ENCODE measurements around the gene CLN6. TPM values are rescaled to one million over a fixed set of nuclear protein-coding genes. Genes with fewer than 3 reads are reported as not detected.

Gene CLN6
- total and polyA plus RNA-seq, 2 of the 4 experiments (the other 2 are of a cell fraction) = 6.5 to 31.9 TPM

GRCh38 chr15:68272721-68273271 is 43.3 kb upstream of the CLN6 start:
- Histone ChIP-seq H3K4me2 (ENCODE audit: low read depth, low read length) (peak overlapping the region; percentile 14; the same call in 1 of the 2 replicates), H3K9me1 (ENCODE audit: insufficient read depth, low read length) (peaks cover 21% of the 10 kb centered on the region), H3K4me1 (ENCODE audit: control insufficient read depth, insufficient read depth, low read length) (peaks cover 38% of the 10 kb centered on the region), H3K23ac (ENCODE audit: low read depth, low read length) (peak overlapping the region; percentile 43), H4K5ac (ENCODE audit: low read depth, low read length) (peak overlapping the region; percentile 85; the same call in 1 of the 2 replicates), H3K27me3 (ENCODE audit: control insufficient read depth, insufficient read depth, low read length) (no peaks in the 10 kb centered on the region), H3K56ac (ENCODE audit: extremely low read depth, insufficient read depth, low read length) (peak overlapping the region; percentile 71), H3K9ac (ENCODE audit: low read depth, low read length) (peak overlapping the region; percentile 36; the same call in 1 of the 2 replicates), H3K9me3 (ENCODE audit: control insufficient read depth, insufficient read depth, low read length) (no peaks in the 10 kb centered on the region), H2BK5ac (ENCODE audit: low read depth, low read length, poor library complexity, severe bottlenecking) (peak overlapping the region; percentile 91), H2BK15ac (ENCODE audit: low read depth, low read length) (peak overlapping the region; percentile 80; the same call in 2 of the 3 replicates), H2AK9ac (replicated peaks; ENCODE audit: low read depth, low read length, poor library complexity) (no peak overlapping the region), H3K14ac (replicated peaks; ENCODE audit: low read depth, low read length) (peak overlapping the region; percentile 40), H3K18ac (ENCODE audit: low read depth, low read length) (peak overlapping the region; percentile 72; the same call in 1 of the 2 replicates), H4K20me1 (ENCODE audit: insufficient read depth, low read length) (peaks cover 2% of the 10 kb centered on the region; the same call in 1 of the 2 replicates), H2BK20ac (ENCODE audit: low read depth, low read length) (peak overlapping the region; percentile 90), H3K4ac (ENCODE audit: low read depth, low read length) (peak overlapping the region; percentile 90; the same call in 1 of the 2 replicates), H4K91ac (ENCODE audit: insufficient read depth, low read depth, low read length) (peak overlapping the region; percentile 85), H3K4me3 (ENCODE audit: insufficient read depth, low read depth, low read length) (no peak overlapping the region), H3K79me1 (ENCODE audit: low read depth in 1 of 2, low read length in 2 of 2) (peaks cover 17 to 41% of the 10 kb centered on the region in 2 experiments), H3K27ac (ENCODE audit: insufficient read depth, low read length) (peak overlapping the region; percentile 63), H2AFZ (replicated peaks; ENCODE audit: low read length, poor library complexity) (no peak overlapping the region), H4K8ac (ENCODE audit: low read depth in 2 of 2, low read length in 2 of 2) (peak overlapping the region; percentile 31 to 84; a peak in 3 of 4 replicates), H2BK120ac (ENCODE audit: low read depth, low read length) (peak overlapping the region; percentile 83), H3K36me3 (ENCODE audit: control insufficient read depth, insufficient read depth, low read length) (no peaks in the 10 kb centered on the region), H2AK5ac (ENCODE audit: low read depth, low read length) (peak overlapping the region; percentile 87)
- dilution Hi-C loops (cut with HindIII; ENCODE audit: low sequenced_read_pairs, unreplicated experiment) (no loop called here), intact Hi-C loops (cut with micrococcal nuclease) (no loop called here), in situ Hi-C loops (cut with MboI; ENCODE audit: low sequenced_read_pairs) (no loop called here)
- BruUV-seq (replicated peaks) = no TSS peak
- TF ChIP-seq CTCF (conservative IDR thresholded peaks at IDR 0.05; ENCODE audit: low read depth, low read length) = no peak
- TF ChIP-seq CHD1 (IDR thresholded peaks at IDR 0.05; ENCODE audit: low read depth, low read length) = 0 out of 2 replicates have a peak, but pooled peaks have one; percentile 8
- peak; percentile 81 for TF ChIP-seq CEBPB (IDR thresholded peaks at IDR 0.05; ENCODE audit: low read depth, low read length)
- no peak for TF ChIP-seq RCOR1 (IDR thresholded peaks at IDR 0.05; ENCODE audit: insufficient replicate concordance, low read length)
- TF ChIP-seq POLR2A (IDR thresholded peaks at IDR 0.05; ENCODE audit: low read depth, low read length) = no peak
- peak; percentile 43; the same call in 1 of the 2 replicates for TF ChIP-seq FOS (IDR thresholded peaks at IDR 0.05; ENCODE audit: low read depth, low read length)
- ChIA-PET CTCF (no interaction called here), POLR2A (ENCODE audit: unreplicated experiment) (no interaction called here)
- WGBS, 2 experiments (ENCODE audit: extremely low coverage in 2 of 2, insufficient read length in 1 of 2) = no CpG with 5 or more reads among the region's 1 CpG
- DNase-seq (peak; percentile 86), ATAC-seq (ENCODE audit: low read depth) (peak; percentile 3; the same call in 1 of the 2 replicates)
